K562 (cell line): ENCODE results near the gene AQP9.

Experiments used
- ADNP ChIP-seq: fragments of 200-800 bp; sonication (Bioruptor generic); IDR thresholded peaks from 2 replicates; pipeline ENCODE4 v1.6.1; 2016; ENCODE audit warnings: missing genetic modification characterization, missing compliant biosample characterization
- CTCF ChIP-seq, 3 experiments: IDR thresholded peaks in 2 of 3; conservative IDR thresholded peaks in 1 of 3; 2 replicates each; pipeline ENCODE4 v1.5.1; 2011 to 2012; ENCODE audit warnings: low read length in 3 of 3, mild to moderate bottlenecking in 3 of 3, control low read depth in 2 of 3, improper control_type of control experiment in 1 of 3, inconsistent platforms in 1 of 3, low read depth in 1 of 3, mixed read lengths in 1 of 3, moderate library complexity in 1 of 3; ENCODE audit not compliant: insufficient read depth in 2 of 3
- EGR1 ChIP-seq: fragments of 450-650 bp; conservative IDR thresholded peaks from 2 replicates; pipeline ENCODE4 v1.6.1; 2017; ENCODE audit warnings: mild to moderate bottlenecking
- GATAD2B ChIP-seq: fragments of 450-650 bp; IDR thresholded peaks from 2 replicates; pipeline ENCODE4 v1.6.1; 2017; ENCODE audit warnings: mild to moderate bottlenecking, borderline replicate concordance
- NRF1 ChIP-seq, 2 experiments: fragments of 450-650 bp; IDR thresholded peaks in 1 of 2; conservative IDR thresholded peaks in 1 of 2; 2 replicates each; pipeline ENCODE4 v1.6.1; 2014; ENCODE audit warnings: mild to moderate bottlenecking in 2 of 2
- POLR2A ChIP-seq: fragments of 450-650 bp; conservative IDR thresholded peaks from 2 replicates; pipeline ENCODE4 v1.6.1; 2016
- SMAD1 ChIP-seq: fragments of 150-350 bp; IDR thresholded peaks from 2 replicates; pipeline ENCODE4 v1.6.1; 2014; ENCODE audit warnings: low read length, low read depth; ENCODE audit not compliant: partially characterized antibody
- THAP7 ChIP-seq: fragments of 250-450 bp; sonication (Bioruptor Pico); IDR thresholded peaks from 2 replicates; pipeline ENCODE4 v1.5.0; 2021
- USF2 ChIP-seq: sonication (generic); formaldehyde crosslinking; IDR thresholded peaks from 2 replicates; pipeline ENCODE4 v1.5.0; 2020; ENCODE audit warnings: missing genetic modification reagents
- ZBTB49 ChIP-seq: sonication (generic); formaldehyde crosslinking; IDR thresholded peaks from 2 replicates; pipeline ENCODE4 v1.8.0; 2022; ENCODE audit warnings: missing genetic modification reagents, mild to moderate bottlenecking, borderline replicate concordance
- ZNF263 ChIP-seq: sonication (generic); formaldehyde crosslinking; IDR thresholded peaks from 2 replicates; pipeline ENCODE4 v1.8.0; 2022; ENCODE audit warnings: mild to moderate bottlenecking, missing genetic modification reagents, borderline replicate concordance

- TF ChIP-seq NRF1 (conservative IDR thresholded peaks at IDR 0.05 in 1 of 2, IDR thresholded peaks at IDR 0.05 in 1 of 2) (no peak), GATAD2B (no peak), ZBTB49 (CRISPR knock-in tag) (no peak), POLR2A (no peak), USF2 (no peak), ZNF263 (CRISPR knock-in tag) (no peak), EGR1 (no peak), THAP7 (CRISPR knock-in tag) (no peak), SMAD1 (no peak), CTCF (IDR thresholded peaks at IDR 0.05 in 2 of 3, conservative IDR thresholded peaks at IDR 0.05 in 1 of 3; ENCODE audit: insufficient read depth in 2 of 3, low read depth in 1 of 3, low read length in 3 of 3) (no peak), ADNP (tag) (no peak)
Observed at GRCh38 chr15:58228718-58229117, 90.5 kb downstream of the AQP9 start.
